Stimulated activated CD4-positive, alpha-beta T cell treated with anti-CD3 and anti-CD28 coated beads, Interleukin-1b, Interleukin-23, amount 100 ng/mL, for 24 hours (primary cell): ENCODE data around the gene TRUB1.

Source experiments
- DNase-seq, 4 experiments: peaks; one replicate each; pipeline ENCODE4 v3.0.0-alpha.2; 2020; ENCODE audit warnings: low read depth in 4 of 4, low spot score in 1 of 4

TRUB1 gene

DNA sequence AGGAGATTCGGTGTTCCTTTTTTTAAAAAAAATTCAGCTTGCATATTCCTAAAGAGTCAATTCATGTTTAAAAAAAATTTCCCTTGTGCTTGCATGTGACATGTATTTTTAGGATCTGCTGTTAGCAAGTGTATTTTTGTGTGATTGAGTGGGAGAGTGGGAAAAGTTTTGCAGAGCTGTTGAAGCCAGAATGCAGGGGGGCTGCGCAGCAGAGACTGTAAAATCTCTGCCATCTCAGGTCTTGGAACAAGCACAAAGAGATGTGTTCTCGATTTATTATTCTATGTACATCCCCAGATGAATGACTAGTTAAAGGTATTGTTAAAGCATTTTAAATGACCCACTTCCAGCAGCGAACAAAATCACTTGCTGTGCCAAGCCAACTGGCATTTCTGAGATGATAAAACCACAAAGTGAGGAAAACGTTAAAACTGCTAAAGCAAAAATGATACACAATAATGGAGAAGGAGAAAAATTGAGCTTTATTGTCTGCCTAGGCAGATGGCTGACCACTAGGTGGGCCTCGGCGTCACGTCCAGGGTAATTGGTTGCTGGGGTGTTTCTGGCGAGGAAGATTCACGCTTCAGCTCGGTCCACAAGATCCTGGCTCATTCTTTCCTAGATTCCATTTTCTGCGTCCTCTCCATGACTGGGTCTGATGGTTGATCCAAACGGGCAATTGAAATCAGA is 88.2 kb downstream of the TRUB1 start:
- no peak for DNase-seq

DNA sequence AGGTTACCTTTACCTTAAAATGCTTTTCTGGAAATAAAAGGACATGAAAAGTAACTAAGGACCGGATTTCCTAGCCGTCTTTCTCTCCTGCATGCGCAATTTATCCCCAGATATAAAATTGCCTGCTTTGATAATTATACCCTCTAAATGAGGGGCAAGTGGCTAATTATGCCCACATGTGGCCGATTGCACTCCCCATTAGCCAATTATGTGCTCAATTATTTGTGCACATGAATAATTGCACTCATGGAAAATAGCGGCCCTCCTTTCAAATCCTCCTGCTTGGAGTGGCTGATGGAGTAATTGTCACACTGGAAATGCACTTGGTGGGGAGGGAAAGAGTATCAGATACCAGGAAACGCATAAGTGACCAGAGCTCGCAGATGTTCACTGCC is 88.7 kb downstream of the TRUB1 start:
- no peak for DNase-seq
